ENCODE results near the gene SLC35F3.

Gene SLC35F3

DNA sequence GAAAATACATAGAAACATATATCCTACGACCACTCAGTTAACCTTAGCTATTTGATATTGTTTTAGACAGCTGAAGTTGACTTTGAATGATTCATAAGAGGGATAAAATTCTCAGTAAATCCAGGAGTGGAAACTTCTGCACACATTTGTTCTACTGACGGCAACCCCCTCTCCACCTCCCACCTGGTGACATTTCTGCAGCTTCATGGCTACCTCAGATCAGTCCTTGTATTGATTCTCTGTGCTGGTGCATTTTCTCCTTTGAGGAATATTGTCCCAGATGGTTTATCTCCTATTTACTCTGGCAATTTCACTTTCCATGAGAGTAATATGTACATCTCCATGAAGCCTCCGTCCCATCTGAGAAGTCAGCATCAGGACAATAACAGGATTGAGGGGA lies 411.1 kb downstream of the SLC35F3 start:
- TF ChIP-seq, protein P1, sequence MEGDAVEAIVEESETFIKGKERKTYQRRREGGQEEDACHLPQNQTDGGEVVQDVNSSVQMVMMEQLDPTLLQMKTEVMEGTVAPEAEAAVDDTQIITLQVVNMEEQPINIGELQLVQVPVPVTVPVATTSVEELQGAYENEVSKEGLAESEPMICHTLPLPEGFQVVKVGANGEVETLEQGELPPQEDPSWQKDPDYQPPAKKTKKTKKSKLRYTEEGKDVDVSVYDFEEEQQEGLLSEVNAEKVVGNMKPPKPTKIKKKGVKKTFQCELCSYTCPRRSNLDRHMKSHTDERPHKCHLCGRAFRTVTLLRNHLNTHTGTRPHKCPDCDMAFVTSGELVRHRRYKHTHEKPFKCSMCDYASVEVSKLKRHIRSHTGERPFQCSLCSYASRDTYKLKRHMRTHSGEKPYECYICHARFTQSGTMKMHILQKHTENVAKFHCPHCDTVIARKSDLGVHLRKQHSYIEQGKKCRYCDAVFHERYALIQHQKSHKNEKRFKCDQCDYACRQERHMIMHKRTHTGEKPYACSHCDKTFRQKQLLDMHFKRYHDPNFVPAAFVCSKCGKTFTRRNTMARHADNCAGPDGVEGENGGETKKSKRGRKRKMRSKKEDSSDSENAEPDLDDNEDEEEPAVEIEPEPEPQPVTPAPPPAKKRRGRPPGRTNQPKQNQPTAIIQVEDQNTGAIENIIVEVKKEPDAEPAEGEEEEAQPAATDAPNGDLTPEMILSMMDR (IDR thresholded peaks at IDR 0.05; ENCODE audit: low read depth, low read length), result no peak
- no peak for DNase-seq (ENCODE audit: extremely low read depth, low read depth)

DNA sequence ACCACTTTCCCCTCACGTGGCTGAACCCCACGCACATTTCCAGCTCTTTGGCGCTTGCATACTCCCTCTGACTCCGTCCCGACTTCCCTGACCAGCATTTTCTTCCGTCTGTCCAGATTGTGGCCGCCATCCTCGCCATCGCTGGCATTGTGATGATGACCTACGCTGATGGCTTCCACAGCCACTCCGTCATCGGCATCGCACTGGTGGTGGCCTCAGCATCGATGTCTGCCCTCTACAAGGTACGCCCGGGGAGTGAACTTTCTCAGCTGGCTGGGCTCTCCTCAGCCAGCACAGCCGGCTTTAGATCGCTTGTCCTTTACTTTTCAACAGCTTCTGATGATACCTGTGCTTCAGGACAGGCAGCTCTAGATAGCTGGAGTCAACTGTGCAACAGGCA lies 412.0 kb downstream of the SLC35F3 start:
- DNase-seq (ENCODE audit: extremely low read depth, low read depth), result no peak
- TF ChIP-seq, protein P1 (IDR thresholded peaks at IDR 0.05; ENCODE audit: low read depth, low read length), result no peak

GRCh38 chr1:234316937-234317336 lies 412.5 kb downstream of the SLC35F3 start:
- no peak for DNase-seq (ENCODE audit: extremely low read depth, low read depth)
- TF ChIP-seq, protein P1 (IDR thresholded peaks at IDR 0.05; ENCODE audit: low read depth, low read length), result no peak

DNA sequence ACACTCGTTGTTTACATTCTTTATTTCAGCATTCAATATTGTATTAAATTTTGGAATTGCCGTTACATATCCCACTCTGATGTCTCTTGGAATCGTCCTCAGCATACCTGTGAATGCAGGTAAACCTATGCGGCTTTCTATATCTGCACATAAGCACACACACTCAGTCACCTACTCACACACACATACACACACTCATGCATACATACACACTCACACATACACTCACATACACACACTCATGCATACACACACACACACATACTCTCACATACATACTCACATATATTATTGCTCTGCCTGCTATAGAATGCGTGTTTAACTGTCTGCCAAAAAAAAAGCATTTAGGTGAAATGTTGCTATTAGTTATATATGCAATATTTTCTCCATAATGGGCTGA lies 415.6 kb downstream of the SLC35F3 start:
- TF ChIP-seq, protein P1 (IDR thresholded peaks at IDR 0.05; ENCODE audit: low read depth, low read length), result no peak

GRCh38 chr1:234320549-234320948 lies 416.1 kb downstream of the SLC35F3 start:
- DNase-seq (ENCODE audit: extremely low read depth, low read depth), result no peak
- TF ChIP-seq, protein P1 (IDR thresholded peaks at IDR 0.05; ENCODE audit: low read depth, low read length), result no peak

More for the DNA sequence above, 415.6 kb downstream of the SLC35F3 start:
- no peak for DNase-seq (ENCODE audit: extremely low read depth, low read depth)

DNA sequence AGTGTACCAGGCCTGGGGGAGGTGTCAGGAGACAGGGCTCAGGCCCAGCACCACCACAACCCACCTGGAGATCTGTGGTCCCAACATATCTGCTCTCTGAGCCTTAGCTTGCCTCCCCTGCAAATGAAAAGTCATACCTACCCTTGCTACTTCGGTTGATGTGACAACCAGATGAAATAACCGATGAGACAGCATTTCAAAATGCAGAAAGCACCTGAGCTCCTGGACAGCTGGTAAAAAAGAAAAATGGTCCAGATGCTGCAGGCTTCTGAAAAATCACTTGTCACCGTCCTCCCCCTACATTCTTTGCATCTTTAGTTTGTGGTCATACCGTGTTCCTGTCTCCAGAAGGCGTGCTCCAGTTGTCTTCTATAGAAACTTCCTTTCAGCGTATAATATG lies 416.8 kb downstream of the SLC35F3 start:
- TF ChIP-seq, protein P1 (IDR thresholded peaks at IDR 0.05; ENCODE audit: low read depth, low read length), result no peak
- no peak for DNase-seq (ENCODE audit: extremely low read depth, low read depth)

DNA sequence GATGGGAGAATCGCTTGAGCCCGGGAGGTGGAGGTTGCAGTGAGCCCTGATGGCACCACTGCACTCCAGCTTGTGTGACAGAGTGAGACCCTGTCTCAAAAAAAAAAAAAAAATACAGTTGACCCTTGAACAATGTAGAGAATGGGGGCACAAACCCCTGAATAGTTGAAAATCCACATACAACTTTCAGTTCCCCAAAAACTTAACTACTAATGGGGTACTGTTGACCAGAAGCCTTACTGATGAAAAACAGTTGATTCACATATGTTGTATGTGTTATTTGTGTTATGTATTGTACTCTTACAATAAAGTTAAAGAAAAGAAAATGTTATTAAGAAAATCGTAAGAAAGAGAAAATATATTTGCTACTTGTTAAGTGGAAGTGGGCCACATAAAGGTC lies 417.6 kb downstream of the SLC35F3 start:
- no peak for DNase-seq (ENCODE audit: extremely low read depth, low read depth)
- TF ChIP-seq, protein P1 (IDR thresholded peaks at IDR 0.05; ENCODE audit: low read depth, low read length), result no peak
